DOHH2 (cell line): ENCODE measurements around the gene LBX1.

ENCODE experiments used
- H3F3A ChIP-seq: fragments of 200-600 bp; sonication (generic), shearing (Covaris generic); 2 replicates; pipeline ENCODE4 v1.6.0; 2016; ENCODE audit warnings: antibody characterized with exemption, mild to moderate bottlenecking; ENCODE audit not compliant: control insufficient read depth, insufficient read depth
- H3K27ac ChIP-seq: fragments of 200-600 bp; sonication (generic); 2 replicates; pipeline ENCODE4 v1.5.1; 2014; ENCODE audit warnings: low read depth, mild to moderate bottlenecking, low read length, moderate library complexity
- H3K27me3 ChIP-seq: fragments of 200-600 bp; sonication (generic); 2 replicates; pipeline ENCODE4 v1.6.1; 2014; ENCODE audit warnings: mild to moderate bottlenecking, low read length, mixed read lengths; ENCODE audit not compliant: control insufficient read depth
- H3K36me3 ChIP-seq: fragments of 200-600 bp; sonication (generic); 2 replicates; pipeline ENCODE4 v1.6.1; 2014; ENCODE audit warnings: mild to moderate bottlenecking, low read length, moderate library complexity, mixed read lengths; ENCODE audit not compliant: control insufficient read depth
- H3K4me1 ChIP-seq: fragments of 200-600 bp; sonication (generic); 2 replicates; pipeline ENCODE4 v1.6.1; 2014; ENCODE audit warnings: mild to moderate bottlenecking, low read length, mixed read lengths; ENCODE audit not compliant: control insufficient read depth
- H3K4me2 ChIP-seq: fragments of 200-600 bp; sonication (generic); 2 replicates; pipeline ENCODE4 v1.6.0; 2014; ENCODE audit warnings: mild to moderate bottlenecking, low read length, moderate library complexity
- H3K4me3 ChIP-seq: fragments of 200-600 bp; sonication (generic); 2 replicates; pipeline ENCODE4 v1.5.1; 2014; ENCODE audit warnings: mild to moderate bottlenecking, low read length, mixed read lengths
- H3K79me2 ChIP-seq: fragments of 200-600 bp; sonication (generic); 2 replicates; pipeline ENCODE4 v1.6.1; 2014; ENCODE audit warnings: mild to moderate bottlenecking, low read length, mixed read lengths; ENCODE audit not compliant: control insufficient read depth
- H3K9me2 ChIP-seq: fragments of 200-600 bp; sonication (generic); replicated peaks from 2 replicates; pipeline ENCODE4 v1.6.1; 2014; ENCODE audit warnings: mild to moderate bottlenecking, low read length, mixed read lengths; ENCODE audit not compliant: control insufficient read depth
- H3K9me3 ChIP-seq: fragments of 200-600 bp; sonication (generic); 2 replicates; pipeline ENCODE4 v1.6.1; 2014; ENCODE audit warnings: antibody characterized with exemption, low read length, mixed read lengths; ENCODE audit not compliant: control insufficient read depth, insufficient read depth
- H4K20me1 ChIP-seq: fragments of 200-600 bp; sonication (generic); 2 replicates; pipeline ENCODE4 v1.6.0; 2014; ENCODE audit warnings: low read depth, mild to moderate bottlenecking, antibody characterized with exemption, low read length, moderate library complexity; ENCODE audit not compliant: control insufficient read depth, insufficient read depth
- CTCF ChIP-seq: fragments of 200-600 bp; sonication (generic); IDR thresholded peaks from one replicate; pipeline ENCODE4 v1.5.1; 2014; ENCODE audit warnings: antibody characterized with exemption, mild to moderate bottlenecking, low read depth, low read length; ENCODE audit not compliant: poor library complexity, severe bottlenecking
- EZH2phosphoT487 ChIP-seq: fragments of 200-600 bp; sonication (generic); IDR thresholded peaks from 2 replicates; pipeline ENCODE4 v1.6.1; 2017; ENCODE audit warnings: borderline replicate concordance, mild to moderate bottlenecking, antibody characterized with exemption, low read length, moderate library complexity, mixed read lengths

Gene LBX1

GRCh38 chr10:101241840-101242707 lies 12.8 kb upstream of the LBX1 start:
- no peak overlapping the region for H3K27ac ChIP-seq
- no peaks in the 10 kb centered on the region for H4K20me1 ChIP-seq
- no peaks in the 10 kb centered on the region for H3K79me2 ChIP-seq
- H3K4me2 ChIP-seq, result no peak overlapping the region
- no peaks in the 10 kb centered on the region for H3K9me2 ChIP-seq
- H3K36me3 ChIP-seq, result no peaks in the 10 kb centered on the region
- TF ChIP-seq EZH2phosphoT487 (no peak), CTCF (no peak)
- H3K4me1 ChIP-seq, result no peaks in the 10 kb centered on the region
- no peak overlapping the region for H3K4me3 ChIP-seq
- no peaks in the 10 kb centered on the region for H3K9me3 ChIP-seq
- peaks cover 27% of the 10 kb centered on the region for H3K27me3 ChIP-seq
- no peaks in the 10 kb centered on the region for H3F3A ChIP-seq

- Histone ChIP-seq H3K4me3 (no peak overlapping the region), H4K20me1 (no peaks in the 10 kb centered on the region), H3K9me3 (no peaks in the 10 kb centered on the region), H3K36me3 (no peaks in the 10 kb centered on the region), H3K4me2 (no peak overlapping the region), H3K27me3 (peaks cover 60% of the 10 kb centered on the region), H3F3A (no peaks in the 10 kb centered on the region), H3K27ac (no peak overlapping the region), H3K4me1 (no peaks in the 10 kb centered on the region), H3K9me2 (no peaks in the 10 kb centered on the region), H3K79me2 (no peaks in the 10 kb centered on the region)
- TF ChIP-seq CTCF, result peak; percentile 56
- no peak for TF ChIP-seq EZH2phosphoT487
Measured at GRCh38 chr10:101238732-101239105, 9.5 kb upstream of the LBX1 start.

DNA sequence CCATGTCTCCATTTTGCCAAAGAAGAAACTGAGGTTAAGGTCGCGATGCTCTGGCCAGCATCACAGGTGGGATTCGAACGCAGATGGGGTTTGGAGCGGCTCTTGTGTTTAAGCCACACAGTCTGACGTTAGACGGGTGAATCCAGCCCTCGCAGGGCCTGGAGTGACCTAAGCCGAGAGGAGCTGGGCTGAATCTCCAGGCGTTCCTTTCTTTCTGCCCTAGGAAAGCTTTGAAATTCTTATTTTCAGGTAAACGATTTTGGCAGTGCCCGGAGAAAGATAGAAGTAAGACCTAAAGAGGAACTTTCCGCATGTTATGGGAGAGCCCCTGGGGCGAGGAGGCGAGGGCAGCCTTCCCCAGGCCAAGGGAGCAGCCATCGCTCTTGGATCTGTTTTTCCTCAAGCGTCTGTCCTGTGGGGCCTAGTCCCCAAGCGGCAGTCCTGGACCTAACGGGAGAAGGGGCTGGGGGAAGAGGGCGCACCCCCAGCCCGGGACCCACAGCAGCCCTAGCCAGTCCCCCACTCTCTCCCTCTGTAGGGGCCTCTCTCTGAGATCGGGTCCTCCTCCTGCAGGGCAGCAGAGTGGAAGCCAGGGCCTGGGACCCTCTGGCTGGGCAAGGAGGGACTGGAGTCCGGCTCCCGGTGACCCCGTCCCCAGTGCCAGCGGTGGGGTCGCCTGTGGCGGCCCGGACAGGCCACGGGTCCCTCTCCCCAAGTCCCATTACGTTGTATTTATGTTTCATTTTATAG lies 8.9 kb upstream of the LBX1 start:
- TF ChIP-seq CTCF (no peak), EZH2phosphoT487 (no peak; the same call in 1 of the 2 replicates)
- Histone ChIP-seq H3K27me3 (peaks cover 66% of the 10 kb centered on the region), H3K9me3 (no peaks in the 10 kb centered on the region)

More for the DNA sequence above, 8.9 kb upstream of the LBX1 start:
- H3K4me2 ChIP-seq, result no peak overlapping the region
- H3K27ac ChIP-seq, result no peak overlapping the region
- H3F3A ChIP-seq, result no peaks in the 10 kb centered on the region
- no peaks in the 10 kb centered on the region for H3K36me3 ChIP-seq
- no peak overlapping the region for H3K4me3 ChIP-seq
- no peaks in the 10 kb centered on the region for H4K20me1 ChIP-seq
- no peaks in the 10 kb centered on the region for H3K79me2 ChIP-seq
- H3K9me2 ChIP-seq, result no peaks in the 10 kb centered on the region
- no peaks in the 10 kb centered on the region for H3K4me1 ChIP-seq
